ENCODE measurements around the gene CDKN1A.

- TF ChIP-seq, protein P1, sequence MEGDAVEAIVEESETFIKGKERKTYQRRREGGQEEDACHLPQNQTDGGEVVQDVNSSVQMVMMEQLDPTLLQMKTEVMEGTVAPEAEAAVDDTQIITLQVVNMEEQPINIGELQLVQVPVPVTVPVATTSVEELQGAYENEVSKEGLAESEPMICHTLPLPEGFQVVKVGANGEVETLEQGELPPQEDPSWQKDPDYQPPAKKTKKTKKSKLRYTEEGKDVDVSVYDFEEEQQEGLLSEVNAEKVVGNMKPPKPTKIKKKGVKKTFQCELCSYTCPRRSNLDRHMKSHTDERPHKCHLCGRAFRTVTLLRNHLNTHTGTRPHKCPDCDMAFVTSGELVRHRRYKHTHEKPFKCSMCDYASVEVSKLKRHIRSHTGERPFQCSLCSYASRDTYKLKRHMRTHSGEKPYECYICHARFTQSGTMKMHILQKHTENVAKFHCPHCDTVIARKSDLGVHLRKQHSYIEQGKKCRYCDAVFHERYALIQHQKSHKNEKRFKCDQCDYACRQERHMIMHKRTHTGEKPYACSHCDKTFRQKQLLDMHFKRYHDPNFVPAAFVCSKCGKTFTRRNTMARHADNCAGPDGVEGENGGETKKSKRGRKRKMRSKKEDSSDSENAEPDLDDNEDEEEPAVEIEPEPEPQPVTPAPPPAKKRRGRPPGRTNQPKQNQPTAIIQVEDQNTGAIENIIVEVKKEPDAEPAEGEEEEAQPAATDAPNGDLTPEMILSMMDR (IDR thresholded peaks at IDR 0.05; ENCODE audit: poor library complexity, severe bottlenecking): no peak
- no peak for TF ChIP-seq POLR2AphosphoS5 (IDR thresholded peaks at IDR 0.05)
- TF ChIP-seq EZH2 (IDR thresholded peaks at IDR 0.05; ENCODE audit: borderline replicate concordance, insufficient read depth, low read length, poor library complexity, severe bottlenecking): no peak
- no peak for TF ChIP-seq RAD21 (conservative IDR thresholded peaks at IDR 0.05)
These were observed 24.6 kb downstream of the CDKN1A start for GRCh38 chr6:36703081-36703606.

All from neural cell (in vitro differentiated cells).